OCI-LY7 (cell line): ENCODE data around the gene STPG3. TPM values are rescaled to one million over a fixed set of nuclear protein-coding genes. Genes with fewer than 3 reads are reported as not detected.

ENCODE experiments used
- BruUV-seq: library from RNA; stranded (reverse); fragments of 400-500 nt; replicated peaks from 2 replicates; lab custom pipeline; 2021; lab: Mats Ljungman, UMichigan
- CTCF ChIA-PET: fragments of 300-600 bp; sonication (Branson Sonifier 250); formaldehyde crosslinking; loops from one replicate; lab custom pipeline; 2022; ENCODE audit warnings: antibody characterized with exemption; ENCODE audit not compliant: unreplicated experiment; lab: Charles Lee
- POLR2A ChIA-PET: fragments of 300-600 bp; sonication (Branson Sonifier 250); formaldehyde crosslinking; loops from one replicate; lab custom pipeline; 2022; ENCODE audit warnings: antibody characterized with exemption; lab: Charles Lee
- DNase-seq: peaks from one replicate; pipeline ENCODE4 v3.0.0-alpha.2; 2015; ENCODE audit warnings: low spot score
- H2AFZ ChIP-seq: fragments of 200-600 bp; sonication (generic), shearing (Covaris generic); 2 replicates; pipeline ENCODE4 v1.6.1; 2014; ENCODE audit warnings: mild to moderate bottlenecking, antibody characterized with exemption, low read length, moderate library complexity
- H3K27ac ChIP-seq: fragments of 200-600 bp; sonication (generic); 2 replicates; pipeline ENCODE4 v1.5.1; 2014; ENCODE audit warnings: mixed run types, low read depth, mild to moderate bottlenecking, moderate library complexity, low read length, inconsistent platforms; ENCODE audit not compliant: poor library complexity, severe bottlenecking
- H3K36me3 ChIP-seq: fragments of 200-600 bp; sonication (generic); 2 replicates; pipeline ENCODE4 v1.6.1; 2014; ENCODE audit warnings: mild to moderate bottlenecking, antibody characterized with exemption, low read length, moderate library complexity, mixed read lengths; ENCODE audit not compliant: insufficient read depth
- H3K4me1 ChIP-seq: fragments of 200-600 bp; sonication (generic); 2 replicates; pipeline ENCODE4 v1.5.1; 2014; ENCODE audit warnings: mild to moderate bottlenecking, low read length; ENCODE audit not compliant: insufficient read depth, poor library complexity, severe bottlenecking
- H3K4me2 ChIP-seq: fragments of 200-600 bp; sonication (generic); 2 replicates; pipeline ENCODE4 v1.6.1; 2014; ENCODE audit warnings: mild to moderate bottlenecking, low read length
- H3K4me3 ChIP-seq: fragments of 200-600 bp; sonication (generic); 2 replicates; pipeline ENCODE4 v1.5.1; 2014; ENCODE audit warnings: mild to moderate bottlenecking, low read depth, low read length; ENCODE audit not compliant: poor library complexity, severe bottlenecking
- H3K79me2 ChIP-seq: fragments of 200-600 bp; sonication (generic); 2 replicates; pipeline ENCODE4 v1.6.1; 2016; ENCODE audit warnings: low read depth, mild to moderate bottlenecking, low read length, moderate library complexity, mixed read lengths; ENCODE audit not compliant: insufficient read depth
- H3K9me2 ChIP-seq: fragments of 200-600 bp; sonication (generic); 2 replicates; pipeline ENCODE4 v1.6.1; 2016; ENCODE audit warnings: mild to moderate bottlenecking, low read length, mixed read lengths; ENCODE audit not compliant: insufficient read depth
- H3K9me3 ChIP-seq: fragments of 200-600 bp; sonication (generic); 2 replicates; pipeline ENCODE4 v1.6.1; 2014; ENCODE audit warnings: mild to moderate bottlenecking, mixed run types, low read length, mixed read lengths
- H4K20me1 ChIP-seq: fragments of 200-600 bp; sonication (generic); 2 replicates; pipeline ENCODE4 v1.6.1; 2014; ENCODE audit warnings: mild to moderate bottlenecking, antibody characterized with exemption, low read length, moderate library complexity, mixed read lengths; ENCODE audit not compliant: insufficient read depth
- CTCF ChIP-seq: fragments of 200-600 bp; sonication (generic); conservative IDR thresholded peaks from 2 replicates; pipeline ENCODE4 v1.5.1; 2014; ENCODE audit warnings: mild to moderate bottlenecking, antibody characterized with exemption, low read length, moderate library complexity, mixed read lengths
- EZH2phosphoT487 ChIP-seq: fragments of 200-600 bp; sonication (generic); IDR thresholded peaks from 2 replicates; pipeline ENCODE4 v1.6.1; 2018; ENCODE audit warnings: low read depth, borderline replicate concordance, mild to moderate bottlenecking, mixed run types, antibody characterized with exemption, low read length, moderate library complexity, mixed read lengths
- intact Hi-C: fragments of 100-400 bp; cut with micrococcal nuclease; formaldehyde crosslinking; loops from one replicate; pipeline ENCODE4 v1.10.0; 2022; ENCODE audit not compliant: unreplicated experiment
- total RNA-seq, 2 experiments: library from RNA; depleted of rRNA in 1 of 2; stranded (reverse); fragments of >200 nt in 1 of 2; shearing (Covaris generic) in 1 of 2; gene quantifications; 2 replicates each; pipeline ENCODE4 v1.2.3, GENCODE V29; 2014 to 2022

The STPG3 gene
- total RNA-seq, 2 experiments from 2014 or later = 0.73 to 2.7 TPM

- no TSS peak for BruUV-seq
- intact Hi-C loops = no loop called here
- Histone ChIP-seq H2AFZ (no peak overlapping the region), H4K20me1 (no peaks in the 10 kb centered on the region), H3K4me2 (no peak overlapping the region), H3K36me3 (0 out of 2 replicates have a peak, but pooled peaks cover 2% of the 10 kb centered on the region), H3K4me1 (peaks cover 42% of the 10 kb centered on the region), H3K9me2 (no peaks in the 10 kb centered on the region), H3K4me3 (no peak overlapping the region), H3K9me3 (no peaks in the 10 kb centered on the region), H3K79me2 (peaks cover 3% of the 10 kb centered on the region; the same call in 1 of the 2 replicates), H3K27ac (no peak overlapping the region)
- no peak for DNase-seq
- no peak for TF ChIP-seq CTCF
- TF ChIP-seq EZH2phosphoT487 = no peak
- ChIA-PET POLR2A (no interaction called here), CTCF (no interaction called here)
These were observed 525 bp upstream of the STPG3 start for GRCh38 chr9:137250329-137251193.

DNA sequence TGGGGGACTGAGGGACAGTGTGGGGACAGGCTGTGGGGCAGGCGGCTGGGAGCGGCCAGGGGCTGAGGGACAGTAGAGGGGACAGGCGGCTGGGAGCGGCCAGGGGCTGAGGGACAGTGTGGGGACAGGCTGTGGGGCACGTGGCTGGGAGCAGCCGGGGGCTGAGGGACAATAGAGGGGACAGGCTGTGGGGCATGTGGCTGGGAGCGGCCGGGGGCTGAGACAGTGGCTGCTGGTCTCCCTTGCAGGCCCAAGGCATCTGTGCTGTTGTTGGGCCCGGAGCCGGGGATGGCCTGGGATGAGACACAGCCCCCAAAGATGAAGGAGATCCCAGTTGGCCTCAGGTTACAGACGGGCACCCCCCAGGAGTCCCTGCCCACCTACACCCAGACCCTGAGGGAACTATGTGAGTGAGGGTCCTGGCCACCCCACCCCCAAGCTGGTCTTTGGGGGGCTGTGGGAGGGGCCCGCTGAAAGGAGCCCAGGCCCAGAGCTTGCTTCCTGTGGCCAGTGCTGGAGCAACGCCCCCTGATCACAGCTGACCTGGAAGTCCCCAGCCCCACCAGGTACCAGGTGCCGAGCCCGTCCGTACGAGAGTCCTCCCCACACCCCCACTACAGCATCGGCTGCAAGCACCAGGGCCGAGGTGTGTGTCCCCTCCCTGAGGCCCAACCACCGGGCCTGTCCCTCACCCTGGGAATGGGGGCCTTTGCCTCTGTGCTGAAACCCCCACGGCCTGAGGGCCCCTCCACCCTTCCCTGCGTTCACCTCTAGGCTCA, 593 bp downstream of the STPG3 start:
- Histone ChIP-seq H3K9me2 (no peaks in the 10 kb centered on the region), H3K4me3 (no peak overlapping the region), H3K79me2 (peaks cover 14% of the 10 kb centered on the region), H3K4me2 (peak overlapping the region; percentile 94; the same call in 1 of the 2 replicates), H3K4me1 (peaks cover 42% of the 10 kb centered on the region), H4K20me1 (peaks cover 5% of the 10 kb centered on the region; the same call in 1 of the 2 replicates), H3K27ac (no peak overlapping the region), H3K36me3 (peaks cover 13% of the 10 kb centered on the region; the same call in 1 of the 2 replicates), H2AFZ (no peak overlapping the region), H3K9me3 (no peaks in the 10 kb centered on the region)
- DNase-seq = no peak
- TF ChIP-seq CTCF = no peak
- no peak for TF ChIP-seq EZH2phosphoT487
- intact Hi-C loops = no loop called here
- ChIA-PET POLR2A (no interaction called here), CTCF (interaction anchor here (0.6 kb wide), 1 partner anchor 91 kb away, joined by 8 read pairs; no protein-coding TSS in a partner anchor)
- BruUV-seq = no TSS peak
